HG02610 (cell line): ENCODE data around the gene NECTIN1.
A peak's percentile ranks its signal among the peaks of the same experiment; 100 is the strongest.

Source experiments
- ATAC-seq: cut with Tn5 transposase; IDR thresholded peaks from one replicate; pipeline ENCODE4 v1.9.1; 2021; ENCODE audit warnings: mild to moderate bottlenecking, moderate library complexity; ENCODE audit not compliant: unreplicated experiment

NECTIN1 gene

DNA sequence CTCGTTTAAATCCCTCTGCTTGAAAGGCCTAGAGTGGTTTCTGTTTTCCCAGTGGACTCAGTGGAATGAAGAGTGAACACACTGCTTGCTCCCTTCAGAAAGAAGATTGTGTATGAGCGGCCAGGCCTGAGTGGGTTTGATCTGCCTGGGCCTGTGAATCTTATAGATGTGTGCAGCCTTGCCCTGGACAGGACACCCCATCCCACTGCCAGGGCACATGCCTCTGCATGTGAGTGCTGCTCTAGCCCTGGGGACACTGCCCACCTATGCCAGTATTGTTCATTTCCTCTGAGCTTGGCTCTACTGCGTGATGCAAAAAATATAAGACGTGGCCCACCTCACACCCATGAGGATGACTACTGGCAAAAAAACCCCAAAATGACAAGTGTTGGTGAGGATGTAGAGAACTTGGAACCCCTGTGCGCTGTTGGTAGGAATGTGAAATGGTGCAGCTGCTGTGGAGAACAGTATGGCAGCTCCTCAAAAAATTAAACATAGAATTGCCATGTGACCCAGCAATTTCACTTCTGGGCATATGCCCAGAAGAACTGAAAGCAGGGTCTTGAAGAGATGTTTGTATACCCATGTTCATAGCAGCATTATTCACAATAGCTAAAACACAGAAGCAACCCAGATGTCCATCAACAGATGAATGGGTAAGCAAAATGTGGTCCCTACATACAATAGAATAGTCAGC is 27.3 kb upstream of the NECTIN1 start:
- no peak for ATAC-seq

DNA sequence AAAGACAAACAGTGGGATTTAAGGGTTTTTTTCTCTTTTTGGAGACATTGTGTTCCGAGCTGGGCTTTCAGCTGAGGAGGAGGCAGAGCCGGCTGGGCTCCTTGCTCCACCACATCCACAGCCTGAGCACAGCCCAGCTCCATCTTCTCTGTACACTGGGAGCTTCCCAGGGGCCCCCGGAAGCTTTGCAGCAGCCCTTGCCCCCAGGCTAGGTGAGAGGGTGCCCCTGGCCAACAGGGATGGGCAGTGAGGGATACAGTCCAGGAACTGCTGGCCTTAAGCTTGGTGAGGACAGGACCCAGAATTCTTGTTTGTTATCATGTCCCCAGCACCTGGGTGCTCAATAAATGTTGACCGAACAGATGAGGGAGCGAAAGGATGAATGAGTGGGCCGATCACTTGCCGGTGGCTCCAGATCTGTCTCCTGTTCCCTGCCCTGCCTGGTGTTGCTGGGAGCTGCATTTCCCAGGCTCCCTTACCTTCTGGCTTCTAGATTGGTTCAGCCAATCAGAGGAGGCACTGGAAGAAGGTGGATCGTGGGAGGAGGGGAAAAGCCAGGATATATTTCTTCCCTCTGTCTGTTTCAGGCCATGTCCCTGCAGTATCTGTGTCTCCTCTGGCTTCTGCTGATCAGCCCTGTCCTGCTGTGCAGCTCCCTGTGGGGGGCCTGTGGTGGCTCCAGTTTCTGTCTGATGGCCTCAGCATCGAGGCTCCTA is 26.5 kb upstream of the NECTIN1 start:
- no peak for ATAC-seq

DNA sequence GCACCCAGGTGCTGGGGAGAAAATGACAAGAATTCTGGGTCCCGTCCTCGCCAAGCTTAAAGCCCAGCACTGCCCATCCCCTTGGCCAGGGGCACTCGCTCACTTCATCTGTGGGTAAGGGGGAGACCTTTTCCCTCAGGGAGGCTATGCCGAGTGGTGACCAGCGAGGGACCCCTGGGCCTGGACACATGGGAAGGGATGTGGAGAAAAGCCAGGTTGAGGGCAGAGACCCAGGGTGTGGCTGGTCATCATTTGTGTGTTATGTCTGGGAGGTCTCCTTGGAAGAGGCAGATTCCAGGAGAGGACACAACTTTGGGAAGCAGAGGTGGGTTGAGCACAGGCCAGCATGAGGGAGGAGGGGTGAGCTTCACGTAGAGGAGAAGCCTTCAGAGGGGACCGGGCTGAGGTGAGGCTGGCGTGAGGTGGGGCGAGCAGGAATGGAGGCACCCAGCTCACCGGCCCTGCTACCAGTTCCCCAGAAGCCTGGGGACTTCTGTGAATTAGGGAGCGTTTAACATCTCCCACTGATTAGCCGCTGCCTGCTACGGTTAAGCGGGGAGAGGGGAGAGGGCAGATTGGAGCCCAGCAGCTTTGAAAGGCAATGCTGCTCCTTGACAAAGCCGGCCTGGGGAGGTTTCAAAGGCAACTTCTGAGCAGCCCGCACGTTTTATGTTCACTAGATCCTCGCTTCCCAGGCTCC is 25.8 kb upstream of the NECTIN1 start:
- ATAC-seq = no peak

DNA sequence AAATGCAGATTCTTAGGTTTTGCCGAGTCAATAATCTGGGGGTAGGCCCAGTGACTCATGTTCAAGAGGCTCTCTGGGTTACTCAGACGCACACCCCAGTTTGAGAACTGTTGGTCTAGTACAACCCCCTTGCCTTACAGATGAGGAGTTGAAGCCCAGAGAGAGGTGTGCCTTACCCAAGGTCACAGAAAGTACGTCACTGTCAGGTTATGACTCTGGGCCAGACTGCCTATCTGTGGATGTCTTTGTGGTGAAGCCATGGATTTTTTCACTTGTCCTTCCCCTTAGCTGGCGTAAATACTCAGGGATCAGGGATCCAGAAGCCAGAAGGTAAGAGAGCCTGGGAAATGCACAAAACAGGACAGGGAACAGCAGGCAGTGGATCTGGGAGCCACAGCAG is 25.2 kb upstream of the NECTIN1 start:
- ATAC-seq = no peak

DNA sequence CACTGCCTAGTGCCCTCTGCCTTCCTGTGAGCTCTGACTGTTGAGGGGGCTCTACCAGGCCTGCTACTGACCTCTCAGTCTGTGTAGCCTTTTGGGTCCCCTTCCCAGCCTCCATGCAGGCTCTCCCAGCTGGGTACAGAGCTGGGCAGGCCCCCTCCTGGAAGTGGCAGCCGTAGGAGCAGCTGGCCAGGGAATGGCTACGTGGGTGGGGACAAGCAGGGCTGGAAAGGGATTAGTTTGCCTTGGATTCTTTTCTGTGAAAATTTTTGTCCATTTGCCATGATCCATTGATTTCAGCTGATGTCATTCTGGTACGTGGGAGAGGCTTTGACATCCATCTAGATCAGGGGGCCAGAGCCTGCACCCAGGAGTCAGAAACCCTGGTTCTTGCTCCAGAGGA is 23.9 kb upstream of the NECTIN1 start:
- ATAC-seq = no peak

DNA sequence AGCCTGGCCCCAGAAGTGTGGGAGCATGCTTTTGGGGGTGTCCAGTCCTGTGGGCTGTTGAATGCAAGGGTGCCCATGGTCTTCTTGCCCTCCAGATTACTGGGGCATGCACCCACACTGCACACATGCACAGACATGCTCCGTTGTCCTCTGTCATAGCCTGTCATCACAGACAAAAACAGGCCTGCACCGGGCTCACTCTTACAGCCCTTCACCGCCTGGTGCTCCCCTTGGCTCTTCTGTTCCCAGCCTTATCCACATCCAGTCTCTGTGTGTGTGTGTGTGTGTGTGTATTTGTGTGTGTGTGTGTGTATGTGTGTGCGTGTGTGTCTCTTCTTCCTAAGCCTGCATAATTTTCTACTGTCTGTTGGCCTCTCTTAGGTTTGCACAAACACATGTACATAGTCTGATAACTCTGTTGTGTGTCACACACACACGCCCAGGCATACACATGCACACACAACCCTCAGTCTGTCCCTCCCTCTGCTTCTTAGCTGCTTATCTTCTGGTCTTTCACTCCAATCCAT is 23.4 kb upstream of the NECTIN1 start:
- ATAC-seq = peak; percentile 43

DNA sequence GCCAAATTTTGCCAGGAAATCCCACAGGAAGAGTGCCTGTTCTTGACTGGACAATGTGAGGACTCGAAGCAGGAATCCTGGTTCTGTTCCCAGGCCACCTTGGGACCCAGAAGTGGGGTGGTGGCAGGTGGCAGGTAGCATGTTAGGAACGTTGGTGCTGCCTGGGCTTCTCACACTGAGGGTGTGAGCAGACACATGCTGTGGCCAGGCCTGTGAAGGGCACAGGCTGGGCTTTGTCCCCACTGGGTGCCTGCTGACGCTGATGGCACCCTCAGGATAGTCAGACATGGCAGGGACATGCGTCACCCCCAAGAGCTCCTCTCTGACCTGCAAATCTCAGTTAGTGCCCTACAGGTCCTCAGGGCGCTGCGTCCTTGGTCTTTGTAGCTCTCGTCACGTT is 21.1 kb upstream of the NECTIN1 start:
- ATAC-seq = no peak

DNA sequence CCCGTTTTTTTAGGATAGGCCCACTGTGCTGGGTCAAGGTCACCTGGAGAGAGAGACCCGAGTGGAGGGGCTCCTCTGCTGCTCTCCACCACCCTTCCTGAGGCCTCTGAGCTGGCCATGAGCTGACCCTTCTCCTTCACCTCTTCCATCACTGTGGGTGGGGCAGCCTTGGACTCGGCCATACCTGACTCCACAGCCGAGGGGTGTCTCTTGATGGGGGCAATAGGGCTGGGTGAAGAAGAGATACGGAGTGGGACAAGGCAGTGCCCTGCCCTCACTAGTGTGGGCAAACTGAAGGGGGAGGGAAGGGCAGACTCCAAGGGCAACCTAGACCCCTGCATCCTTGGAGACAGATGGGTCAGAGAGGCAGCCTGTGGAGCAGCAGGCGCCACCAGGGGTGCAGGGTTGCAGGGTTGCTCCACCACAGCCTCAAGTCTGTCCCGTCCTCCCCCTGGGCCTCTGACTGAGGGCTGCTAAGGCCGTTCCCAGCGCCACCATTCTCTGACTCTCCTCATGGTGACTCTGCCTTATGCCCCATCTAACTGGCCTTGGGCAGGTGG is 20.1 kb upstream of the NECTIN1 start:
- no peak for ATAC-seq

DNA sequence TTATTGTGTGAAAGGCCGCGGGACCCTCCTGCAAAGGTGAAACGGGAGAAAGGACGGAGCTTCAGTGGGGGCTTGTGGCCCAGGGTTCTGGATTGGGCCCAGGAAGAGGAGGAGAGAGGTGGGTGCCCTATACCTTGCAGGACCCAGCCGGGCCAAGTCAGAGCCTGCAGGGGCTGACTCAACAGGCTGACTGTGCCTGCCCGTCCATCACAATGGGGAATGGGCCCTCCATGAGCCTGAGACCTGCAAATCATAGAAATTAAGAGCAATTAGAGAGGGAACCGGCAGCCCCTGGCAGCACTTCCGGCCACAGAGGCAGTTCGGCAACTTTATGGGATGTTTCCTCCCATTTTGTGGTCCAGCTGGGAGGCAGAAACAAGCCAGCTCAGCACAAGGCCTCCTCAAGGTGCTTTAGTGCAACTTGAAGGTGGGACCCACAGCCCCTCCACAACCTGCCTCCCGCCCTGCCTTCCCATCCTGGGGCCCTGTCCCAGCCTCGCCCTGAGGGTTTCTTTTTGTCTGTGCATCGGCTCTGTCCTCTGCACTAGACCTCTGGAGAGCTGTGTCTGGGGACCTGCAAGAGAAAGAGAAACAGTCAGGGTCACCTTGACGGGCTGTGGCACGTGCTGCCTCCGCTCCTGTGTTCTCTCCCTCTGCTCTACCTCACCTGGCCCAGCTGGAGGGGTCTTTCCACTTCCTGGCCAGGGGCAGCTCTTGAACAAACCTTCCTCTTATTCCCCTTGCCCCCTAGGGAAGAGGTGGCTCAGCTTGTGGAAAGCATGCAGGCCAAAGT is 19.1 kb upstream of the NECTIN1 start:
- ATAC-seq = no peak

DNA sequence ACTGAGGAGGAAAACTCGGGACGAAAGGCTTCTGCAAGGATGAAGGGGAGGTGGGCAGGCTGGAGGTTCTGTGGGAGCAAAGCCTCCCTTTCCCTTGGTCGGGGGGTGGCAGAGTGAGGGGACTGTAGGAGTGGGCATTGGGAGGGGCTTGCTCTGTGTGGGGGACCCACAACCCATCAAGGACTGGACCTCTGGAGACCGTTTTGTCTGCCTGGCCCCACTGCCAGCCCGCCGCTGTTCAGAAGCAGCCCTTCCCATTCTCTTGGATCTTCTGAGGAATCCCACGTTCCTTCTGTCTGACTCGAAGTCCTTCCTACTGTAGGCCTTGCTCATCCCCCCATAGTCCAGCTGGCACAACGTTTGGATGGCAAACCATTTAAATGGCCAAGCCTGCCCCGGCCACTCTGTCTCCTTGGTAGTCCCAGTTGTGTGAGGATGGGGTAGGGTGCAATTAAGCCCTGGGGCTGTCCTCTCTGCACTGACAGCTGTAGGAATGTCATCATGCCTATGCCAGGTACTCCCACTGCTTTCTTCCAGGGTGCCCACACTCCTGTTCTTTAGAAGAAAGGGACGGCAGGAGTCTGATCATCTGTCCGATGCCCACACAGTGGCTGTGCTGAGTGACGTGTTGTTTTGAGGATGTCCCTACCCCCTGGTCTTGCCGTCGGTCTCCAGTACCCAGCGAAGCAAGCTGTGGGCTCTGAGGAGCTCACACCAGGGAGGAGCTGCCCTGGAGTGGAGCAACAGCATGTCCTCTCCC is 17.0 kb upstream of the NECTIN1 start:
- no peak for ATAC-seq

DNA sequence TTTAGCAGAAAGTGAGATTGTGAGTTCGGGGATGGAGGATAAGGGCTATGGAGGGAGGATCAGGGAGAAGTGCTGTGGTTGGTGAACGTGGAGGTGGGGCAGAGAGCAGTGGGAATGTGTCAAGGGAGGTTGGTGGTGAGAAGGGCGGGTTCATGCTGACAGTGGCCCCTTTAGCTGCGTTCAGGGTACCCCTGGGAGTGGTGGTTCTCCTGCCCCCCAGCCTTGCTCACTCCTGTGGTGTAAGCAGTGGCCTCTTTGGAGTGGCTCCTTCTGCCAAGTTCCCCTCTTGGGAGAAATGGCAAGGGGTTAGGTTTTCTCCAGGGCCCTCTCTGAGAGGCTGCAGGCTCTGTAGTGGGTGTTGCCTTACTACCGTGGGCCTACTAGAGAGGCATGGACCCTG is 16.1 kb upstream of the NECTIN1 start:
- ATAC-seq = no peak

DNA sequence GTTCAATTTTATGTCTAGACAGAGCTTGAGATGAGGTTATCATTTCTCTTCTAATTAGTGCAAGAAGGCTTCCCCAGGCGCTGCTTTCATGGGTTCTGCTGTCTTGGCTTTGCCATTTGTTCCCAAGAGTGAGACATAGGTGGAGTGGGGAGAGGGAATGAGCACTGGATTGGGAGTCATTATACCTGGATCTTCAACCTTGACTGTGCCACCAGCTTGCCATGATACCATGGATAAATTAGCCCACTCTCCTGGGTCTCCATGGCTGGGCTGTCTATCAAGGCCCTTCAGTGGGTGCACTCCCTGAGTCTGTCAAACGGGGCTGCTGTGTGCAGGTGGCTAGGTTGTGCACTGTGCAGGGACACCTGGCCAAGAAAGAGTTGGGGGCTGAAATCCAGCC is 15.6 kb upstream of the NECTIN1 start:
- no peak for ATAC-seq

DNA sequence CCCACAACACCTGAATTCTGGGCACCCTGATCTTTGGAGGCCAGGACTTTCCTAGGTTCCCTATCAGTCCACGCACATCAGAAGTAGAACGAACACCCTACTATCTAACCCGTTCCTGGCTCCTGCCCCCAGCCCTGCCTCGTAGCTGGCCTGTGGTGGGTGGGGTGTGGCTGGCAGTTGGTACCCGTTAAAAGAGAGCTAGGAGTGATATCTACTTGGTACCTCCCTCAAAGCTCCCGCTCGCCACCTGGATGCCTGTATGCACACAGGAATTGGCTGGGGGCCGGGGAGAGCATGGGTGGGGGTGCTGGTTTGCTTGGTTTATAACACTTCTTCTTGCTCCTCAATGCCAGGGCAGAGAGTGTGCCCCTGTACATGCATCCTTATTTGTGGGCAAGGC is 14.0 kb upstream of the NECTIN1 start:
- ATAC-seq = no peak

DNA sequence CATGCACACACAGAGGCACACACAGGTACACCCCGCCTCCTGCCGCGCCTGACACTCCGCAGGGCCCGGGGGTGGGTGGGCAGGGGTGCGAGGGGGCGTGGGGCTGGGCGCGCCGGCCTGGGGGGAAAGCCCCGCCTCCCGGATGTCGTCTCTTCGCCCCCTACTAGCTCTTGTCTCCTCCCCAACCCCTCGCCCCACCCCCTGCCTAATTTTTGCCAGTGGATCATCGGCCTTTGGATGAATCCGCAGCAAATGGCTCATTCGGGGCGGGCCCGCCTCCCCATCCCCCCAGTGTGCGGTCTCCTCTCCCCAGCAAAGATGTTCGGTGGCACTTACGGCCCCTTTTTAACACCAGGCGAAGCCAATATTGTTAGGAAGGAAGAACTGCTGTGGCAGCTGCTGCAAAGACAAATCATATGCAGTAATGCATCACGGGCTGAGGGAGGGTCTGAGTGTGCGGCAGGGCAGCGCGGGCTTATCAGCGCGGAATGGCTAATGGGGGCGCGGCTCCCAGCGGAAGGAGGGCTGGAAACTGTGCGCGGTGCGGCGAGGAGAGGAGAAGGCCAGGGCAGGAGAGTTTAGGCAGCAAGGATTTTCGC is 13.4 kb upstream of the NECTIN1 start:
- ATAC-seq = no peak

DNA sequence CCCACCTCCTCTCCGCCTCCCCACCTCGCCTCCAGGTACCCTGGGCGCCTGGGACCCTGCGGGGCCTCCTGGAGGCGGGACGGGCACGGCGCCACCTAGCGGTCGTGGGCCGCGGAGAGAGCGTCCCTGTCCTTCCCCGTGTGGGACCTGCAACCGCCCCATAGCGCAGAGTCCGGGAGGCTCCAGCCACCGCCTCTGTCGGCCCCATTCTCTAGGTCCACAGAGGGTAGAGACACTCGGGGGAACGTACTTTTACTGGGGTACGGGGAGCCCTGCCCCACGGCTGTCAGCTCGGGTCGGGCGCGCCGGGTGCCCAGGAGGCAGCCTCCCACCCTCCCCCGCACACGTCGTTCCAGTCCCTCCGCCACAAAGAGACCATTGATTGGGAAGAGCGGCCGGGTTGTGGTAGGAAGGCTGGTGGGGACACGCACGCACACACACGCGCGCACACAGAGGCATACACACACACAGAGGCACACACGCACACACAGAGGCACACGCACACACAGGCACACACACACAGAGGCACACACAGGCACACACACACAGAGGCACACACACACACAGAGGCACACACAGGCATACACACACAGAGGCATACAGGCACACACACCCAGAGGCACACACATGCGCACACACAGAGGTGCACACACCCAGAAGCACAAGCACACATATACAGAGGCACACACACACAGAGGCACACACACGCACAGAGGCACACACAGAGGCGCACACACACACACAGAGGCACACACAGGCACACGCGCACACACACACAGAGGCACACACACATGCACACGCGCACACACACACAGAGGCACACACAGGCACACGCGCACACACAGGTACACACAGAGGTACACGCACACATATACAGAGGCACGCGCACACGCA is 12.6 kb upstream of the NECTIN1 start:
- no peak for ATAC-seq

DNA sequence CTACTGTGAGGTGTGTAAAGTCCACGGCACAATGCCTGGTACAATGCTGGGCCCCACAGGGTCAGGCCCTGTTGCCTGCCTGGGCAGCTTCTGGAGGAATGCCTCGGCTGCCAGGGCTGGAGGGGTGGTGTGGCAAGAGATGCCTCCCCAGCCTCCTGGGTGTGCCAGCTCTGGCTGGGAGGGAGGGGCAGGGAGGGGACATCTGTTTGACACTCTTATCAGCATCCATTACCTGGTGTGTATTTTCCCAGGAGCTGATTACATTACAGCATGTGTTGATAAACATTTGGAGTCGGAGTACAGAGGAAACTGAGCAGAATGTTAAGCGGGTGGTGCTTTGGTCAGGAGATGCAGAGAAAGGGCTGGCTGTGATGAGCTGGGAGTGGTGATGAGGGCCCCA is 11.0 kb upstream of the NECTIN1 start:
- no peak for ATAC-seq

DNA sequence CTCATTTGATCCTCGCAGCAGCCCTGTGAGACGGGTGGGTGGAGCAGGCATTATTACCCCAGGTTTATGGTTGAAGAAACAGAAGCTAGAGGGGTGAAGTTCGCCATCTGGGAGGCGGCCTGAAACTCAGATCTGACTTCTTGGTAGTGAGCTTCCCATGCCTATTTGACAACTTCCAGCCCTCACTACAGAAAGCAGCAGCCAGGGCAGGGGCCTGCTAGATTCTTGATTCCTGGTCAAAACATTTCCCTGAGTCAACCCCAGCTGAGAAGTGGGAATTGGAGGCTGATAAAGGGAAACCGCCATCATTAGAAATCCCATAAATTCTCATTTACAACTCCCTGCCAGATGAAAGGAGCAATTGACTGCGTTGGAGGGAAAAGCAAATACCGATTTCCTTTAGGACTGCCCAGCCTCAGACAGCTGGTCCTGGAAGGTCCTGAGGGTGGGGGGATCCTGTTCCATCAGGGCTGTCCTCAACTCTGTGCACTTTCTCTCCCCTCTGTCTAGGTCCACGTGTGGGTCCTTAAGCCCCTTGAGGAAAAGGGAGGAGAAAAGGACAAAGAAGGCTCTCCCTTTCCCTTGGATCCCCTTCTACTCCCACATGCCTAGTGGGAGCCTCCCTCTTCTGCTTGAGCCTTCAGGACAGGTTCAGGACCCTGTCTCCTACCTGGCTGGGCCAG is 10.2 kb upstream of the NECTIN1 start:
- no peak for ATAC-seq

DNA sequence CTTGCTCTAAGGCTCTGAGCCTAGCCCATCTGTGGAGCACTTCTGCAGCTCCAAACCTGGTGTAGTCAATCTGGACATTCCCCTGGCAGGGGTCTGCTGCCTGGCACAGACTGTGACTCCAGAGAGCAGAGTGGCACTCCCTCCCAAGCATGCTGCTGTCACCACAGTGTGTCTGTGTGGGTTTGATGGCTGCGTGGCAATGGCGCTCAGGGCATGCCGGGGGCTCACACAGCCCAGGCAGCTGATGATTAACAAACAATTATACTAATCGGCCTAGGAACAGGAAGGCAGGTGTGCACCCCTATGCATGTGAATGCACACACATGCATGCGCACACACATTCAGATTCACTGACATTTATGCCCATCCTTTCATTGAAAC is 9.0 kb upstream of the NECTIN1 start:
- ATAC-seq = no peak
